ENCODE results near the gene LPAR3.

The LPAR3 gene

DNA sequence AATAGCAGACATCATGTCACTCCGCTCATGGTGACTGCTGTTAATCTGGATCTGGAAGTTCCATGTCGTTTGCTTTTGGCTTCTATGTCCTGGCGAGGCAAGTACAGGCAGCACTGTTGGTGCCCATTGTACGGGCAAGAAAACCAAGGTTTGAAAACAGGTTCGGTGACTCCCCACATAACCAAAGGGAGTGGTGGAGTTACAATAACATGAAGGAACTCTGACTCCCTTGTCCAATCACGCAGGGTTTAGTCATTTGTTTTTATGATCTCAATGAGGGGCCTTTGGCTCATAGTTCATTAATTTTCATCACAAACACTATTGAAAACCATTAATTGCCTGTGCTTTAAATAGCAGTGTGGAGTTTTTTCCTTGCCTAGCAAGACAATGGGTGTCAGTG, 119.8 kb downstream of the LPAR3 start:
- DNase-seq = no peak

DNA sequence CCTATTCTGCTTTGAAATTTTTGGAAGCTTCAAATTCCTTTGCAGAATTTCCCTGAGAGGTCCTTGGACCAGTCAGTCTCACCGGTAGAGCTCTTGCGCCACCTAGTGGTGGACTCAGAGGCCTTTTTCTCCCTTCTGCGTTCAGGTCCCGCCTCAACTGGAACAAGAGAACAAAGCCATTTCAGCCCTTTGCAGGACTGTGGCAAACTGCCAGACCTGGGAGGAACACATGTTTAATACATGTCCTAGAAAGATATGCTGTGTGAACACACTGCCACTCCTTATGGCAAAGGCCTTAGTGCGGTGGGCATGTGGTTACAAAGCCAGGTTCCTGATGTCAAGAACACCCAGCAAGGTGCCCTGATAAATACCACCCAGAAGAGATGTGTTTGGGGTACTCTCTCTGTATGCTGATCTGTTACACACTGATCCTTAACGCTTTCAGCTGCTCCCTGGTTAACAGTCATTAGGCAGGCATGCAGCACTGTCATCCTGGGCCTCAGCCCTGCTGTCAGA, 120.5 kb downstream of the LPAR3 start:
- peak; percentile 70 for DNase-seq

DNA sequence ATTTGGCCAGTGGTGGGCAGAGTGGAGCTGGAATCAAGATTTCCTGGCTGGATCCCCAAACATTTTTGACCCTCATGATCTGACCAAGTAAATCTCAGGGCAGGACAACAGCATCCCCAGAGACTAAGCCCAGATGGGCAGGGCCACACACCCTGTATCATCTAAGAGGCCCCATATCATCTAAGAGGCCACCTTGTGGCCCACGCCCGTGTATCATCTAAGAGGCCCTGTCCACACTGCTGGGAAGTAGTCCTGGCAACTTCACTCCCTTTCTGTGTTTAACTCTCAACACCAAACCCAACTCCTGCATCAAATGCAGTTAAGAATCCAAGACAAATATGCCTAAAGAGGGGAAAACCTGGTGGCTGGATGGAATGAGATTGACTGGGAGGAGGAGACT, 121.1 kb downstream of the LPAR3 start:
- DNase-seq = no peak

DNA sequence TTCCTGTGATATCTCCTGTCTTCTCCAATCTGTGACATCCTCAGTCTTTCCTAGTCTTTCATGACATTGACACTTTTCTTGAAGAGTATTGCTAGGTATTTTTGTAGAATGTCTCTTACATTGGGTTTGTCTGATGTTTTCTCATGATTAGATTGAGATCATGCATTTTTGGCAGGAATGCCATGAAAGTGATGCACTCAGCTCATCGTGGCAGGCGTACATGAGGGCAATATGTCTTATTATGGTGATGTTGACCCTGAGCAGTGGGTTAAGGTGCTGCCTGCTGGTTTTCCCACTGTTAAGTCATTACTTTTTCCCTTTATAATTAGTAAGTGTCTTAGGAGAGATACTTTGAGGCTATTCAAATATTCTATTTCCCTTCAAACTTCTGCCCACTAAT, 122.5 kb downstream of the LPAR3 start:
- DNase-seq = no peak

DNA sequence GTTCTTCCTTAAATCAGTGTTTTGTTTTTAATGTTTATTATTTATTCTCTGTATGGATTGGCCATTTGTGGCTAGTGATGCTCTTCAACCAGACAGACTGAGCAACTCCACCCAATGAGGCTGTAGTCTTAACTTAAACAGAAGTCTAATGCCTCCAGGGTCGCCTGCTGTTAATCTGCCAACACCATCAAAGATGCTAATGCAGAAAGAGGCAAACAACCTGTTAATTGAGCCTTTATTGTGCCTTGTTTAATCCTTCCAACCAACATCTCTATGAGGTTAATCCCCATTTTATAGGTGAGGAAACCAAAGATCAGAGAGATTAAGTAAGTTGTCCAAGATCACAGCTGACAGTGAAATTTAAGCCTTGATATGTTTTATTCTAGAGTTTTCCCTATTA, 123.4 kb downstream of the LPAR3 start:
- DNase-seq = no peak

DNA sequence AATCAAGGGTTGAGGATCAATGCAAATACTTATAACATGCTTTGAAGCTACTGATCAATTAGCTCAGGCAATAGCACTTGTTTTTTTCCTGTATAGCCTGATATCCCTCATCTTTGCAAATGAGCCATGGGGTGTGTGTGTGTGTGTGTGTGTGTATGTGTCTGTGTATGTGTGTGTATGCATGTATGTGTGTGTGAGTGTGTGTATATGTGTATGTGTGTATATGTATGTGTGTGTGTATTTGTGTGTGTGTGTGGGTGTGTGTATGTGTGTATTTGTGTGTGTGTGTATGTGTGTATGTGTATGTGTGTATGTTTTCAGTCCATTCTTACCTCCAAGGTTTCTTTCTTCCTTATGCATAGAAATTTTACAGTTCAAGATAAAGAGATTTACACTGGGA, 124.4 kb downstream of the LPAR3 start:
- no peak for DNase-seq

DNA sequence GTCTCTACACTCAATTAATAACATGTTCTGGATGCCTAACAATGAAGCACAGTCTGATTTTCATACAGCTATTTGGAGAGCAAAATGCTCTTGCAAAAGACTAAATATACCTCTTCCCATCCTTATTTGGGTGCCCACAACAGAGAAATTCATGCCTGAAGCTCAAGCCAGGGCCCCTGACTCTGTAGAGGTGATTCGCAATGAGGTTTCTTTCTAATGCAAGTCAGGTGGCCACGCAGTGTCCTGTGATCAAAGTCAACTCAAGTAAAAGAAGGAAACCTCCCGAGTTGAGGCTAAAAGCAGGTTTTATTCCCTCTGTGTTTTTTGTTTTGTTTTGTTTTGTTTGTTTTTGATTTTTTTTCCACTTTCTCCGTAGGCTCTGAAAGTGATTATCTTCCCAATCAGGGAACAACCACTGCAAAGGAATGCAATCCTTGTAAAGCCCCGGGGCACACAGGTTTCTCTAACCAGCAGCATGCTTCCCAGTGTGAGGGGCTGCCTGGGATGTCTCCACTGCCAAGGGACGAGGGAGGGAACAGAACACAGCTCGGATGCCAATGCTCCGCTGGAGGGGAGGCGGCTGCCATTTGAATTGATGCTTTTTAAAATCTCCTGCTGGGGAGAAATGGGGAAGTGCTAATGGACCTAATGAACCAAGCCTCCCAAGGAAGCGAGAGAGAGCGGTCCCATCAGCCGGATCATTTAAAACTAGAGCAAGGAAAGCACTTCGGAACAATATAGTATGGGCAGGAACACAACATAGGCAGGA, 128.9 kb downstream of the LPAR3 start:
- no peak for DNase-seq

DNA sequence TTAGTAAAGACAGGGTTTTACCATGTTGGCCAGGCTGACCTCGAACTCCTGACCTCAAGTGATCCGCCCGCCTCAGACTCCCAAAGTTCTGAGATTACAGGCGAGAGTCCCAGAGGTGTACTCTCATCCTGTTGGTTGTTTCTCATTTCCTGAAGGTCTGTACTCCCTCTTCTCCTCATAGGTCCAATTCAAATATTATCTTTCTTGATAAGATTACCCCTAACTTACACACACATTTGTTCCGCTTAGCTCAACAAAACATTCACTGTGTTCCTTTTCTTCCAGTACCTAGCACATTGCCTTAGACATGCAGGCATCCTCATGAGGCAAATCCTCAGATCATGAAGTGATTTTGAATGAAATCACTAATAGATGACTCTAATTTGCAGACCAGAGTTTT, 130.3 kb downstream of the LPAR3 start:
- DNase-seq = no peak

All from activated CD4-positive, alpha-beta T cell treated with anti-CD3 and anti-CD28 coated beads for 48 hours (primary cell).